ENCODE measurements around the gene MAT2A.
"Not testable (repeated sequence)": the region's sequence is repeated elsewhere in the genome, so short reads cannot be mapped to it uniquely, and the experiment has no call there.

DNA sequence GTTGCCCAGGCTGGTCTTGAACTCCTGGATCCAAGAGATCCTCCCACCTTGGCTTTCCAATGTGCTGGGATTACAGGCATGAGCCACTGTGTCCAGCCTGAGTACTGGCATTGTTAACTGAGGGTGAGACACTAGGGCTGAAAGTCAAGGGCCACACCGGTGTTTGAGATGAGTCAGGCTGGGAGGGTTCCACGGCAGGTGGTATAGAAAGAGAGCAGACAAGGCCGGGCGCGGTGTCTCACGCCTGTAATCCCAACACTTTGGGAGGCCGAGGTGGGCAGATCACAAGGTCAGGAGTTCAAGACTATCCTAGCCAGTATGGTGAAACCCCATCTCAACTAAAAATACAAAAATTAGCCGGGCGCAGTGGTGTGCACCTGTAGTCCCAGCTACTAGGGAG is 53.3 kb downstream of the MAT2A start:
- not testable (repeated sequence) for TF ChIP-seq CTCF (conservative IDR thresholded peaks at IDR 0.05); ZFX (IDR thresholded peaks at IDR 0.05)

Measured in C4-2B (cell line).